AG08395 (cell line): ENCODE measurements around the gene TRIM58.

Experiments used
- DNase-seq: peaks from one replicate; pipeline ENCODE4 v3.0.0; 2012; ENCODE audit warnings: mixed read lengths, low spot score

TRIM58 gene, protein sequence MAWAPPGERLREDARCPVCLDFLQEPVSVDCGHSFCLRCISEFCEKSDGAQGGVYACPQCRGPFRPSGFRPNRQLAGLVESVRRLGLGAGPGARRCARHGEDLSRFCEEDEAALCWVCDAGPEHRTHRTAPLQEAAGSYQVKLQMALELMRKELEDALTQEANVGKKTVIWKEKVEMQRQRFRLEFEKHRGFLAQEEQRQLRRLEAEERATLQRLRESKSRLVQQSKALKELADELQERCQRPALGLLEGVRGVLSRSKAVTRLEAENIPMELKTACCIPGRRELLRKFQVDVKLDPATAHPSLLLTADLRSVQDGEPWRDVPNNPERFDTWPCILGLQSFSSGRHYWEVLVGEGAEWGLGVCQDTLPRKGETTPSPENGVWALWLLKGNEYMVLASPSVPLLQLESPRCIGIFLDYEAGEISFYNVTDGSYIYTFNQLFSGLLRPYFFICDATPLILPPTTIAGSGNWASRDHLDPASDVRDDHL

DNA sequence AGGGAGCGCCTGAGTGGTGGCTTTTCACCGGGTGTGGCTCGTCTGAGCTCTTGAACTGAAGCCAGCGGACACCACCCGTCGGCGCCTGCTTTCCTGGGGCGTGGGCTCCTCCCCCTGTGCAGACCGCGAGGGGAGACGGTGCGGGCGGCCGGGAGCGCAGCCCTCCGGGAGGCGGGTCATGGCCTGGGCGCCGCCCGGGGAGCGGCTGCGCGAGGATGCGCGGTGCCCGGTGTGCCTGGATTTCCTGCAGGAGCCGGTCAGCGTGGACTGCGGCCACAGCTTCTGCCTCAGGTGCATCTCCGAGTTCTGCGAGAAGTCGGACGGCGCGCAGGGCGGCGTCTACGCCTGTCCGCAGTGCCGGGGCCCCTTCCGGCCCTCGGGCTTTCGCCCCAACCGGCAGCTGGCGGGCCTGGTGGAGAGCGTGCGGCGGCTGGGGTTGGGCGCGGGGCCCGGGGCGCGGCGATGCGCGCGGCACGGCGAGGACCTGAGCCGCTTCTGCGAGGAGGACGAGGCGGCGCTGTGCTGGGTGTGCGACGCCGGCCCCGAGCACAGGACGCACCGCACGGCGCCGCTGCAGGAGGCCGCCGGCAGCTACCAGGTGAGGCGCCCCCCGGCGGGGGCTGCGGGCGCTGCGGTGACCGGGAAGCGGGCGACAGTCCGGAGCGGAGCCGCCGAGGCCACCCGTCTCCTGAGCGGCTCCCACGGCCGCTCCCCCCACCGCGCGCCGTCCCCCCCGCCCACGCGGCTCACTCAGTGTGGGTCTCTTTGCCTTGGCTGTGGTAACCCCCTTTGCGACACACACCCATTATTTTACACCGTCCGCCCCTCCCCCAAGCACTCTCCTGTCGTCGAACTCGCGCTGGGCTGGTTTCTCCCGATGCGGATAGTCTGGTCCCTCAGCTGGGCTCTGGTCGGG is at the start of gene TRIM58:
TSS of gene TRIM58 (plus strand) at position 119 of the 916 bp plus-strand sequence. CDS start at position 179, 60 bp downstream.
- DNase-seq: no peak

DNA sequence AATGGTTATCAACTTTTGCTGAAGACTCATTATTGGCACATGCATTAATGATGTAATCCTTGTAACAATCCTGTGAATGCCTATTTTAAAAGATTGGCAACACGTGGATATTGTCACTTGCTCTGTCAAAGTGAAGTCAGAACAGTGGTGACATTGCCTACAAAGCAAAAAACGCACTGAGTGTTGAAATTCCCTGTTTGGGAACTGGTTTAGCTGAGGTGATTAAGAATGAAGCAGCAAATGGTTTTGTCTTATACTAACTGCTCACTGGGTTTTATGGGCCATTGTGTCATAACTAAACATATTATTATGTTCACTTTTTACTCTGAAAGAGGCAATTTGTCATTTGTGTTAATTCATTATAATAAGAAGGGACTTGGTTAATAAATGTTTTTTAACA is 44.4 kb upstream of the TRIM58 start:
- no peak for DNase-seq

DNA sequence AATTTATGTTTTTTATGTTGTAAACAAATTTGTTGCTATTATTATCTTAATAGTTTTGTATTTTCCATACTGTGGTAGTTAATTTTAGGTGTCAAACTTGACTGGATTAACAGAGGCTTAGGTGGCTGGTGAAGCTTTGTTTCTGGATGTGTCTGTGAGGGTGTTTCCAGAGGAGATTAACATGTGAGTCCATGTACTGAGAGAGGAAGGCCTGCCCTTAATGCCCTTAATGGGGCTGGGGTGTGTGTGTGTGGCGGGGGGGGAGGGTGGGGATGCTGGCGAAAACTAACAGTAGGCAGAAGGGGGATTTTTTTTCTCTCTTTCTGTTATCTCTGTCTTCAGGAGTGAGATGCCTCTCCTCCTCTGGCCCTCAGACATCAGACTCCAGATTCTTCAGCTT is 34.9 kb upstream of the TRIM58 start:
- no peak for DNase-seq

DNA sequence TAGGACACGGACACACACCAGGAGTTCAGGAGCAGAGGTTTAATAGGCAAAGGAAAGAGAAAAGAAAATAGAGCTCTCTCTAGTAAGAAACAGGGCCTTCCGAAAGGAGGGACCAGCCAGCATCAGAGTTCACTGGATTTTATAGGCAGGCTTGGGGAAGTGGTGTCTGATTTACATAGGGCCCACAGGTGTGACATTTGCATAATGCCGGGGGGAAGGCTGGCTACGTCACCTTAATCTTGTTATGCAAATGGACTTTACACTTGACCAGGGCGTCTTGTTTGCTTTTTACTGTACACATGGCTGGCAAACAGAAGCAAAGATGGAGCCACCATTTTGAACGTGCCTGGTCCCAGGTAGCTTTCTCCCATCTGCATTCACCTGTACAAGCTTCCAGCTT is 33.0 kb upstream of the TRIM58 start, which contains the start of gene OR14A16:
TSS of gene OR14A16 (minus strand) at position 97 of the 400 bp plus-strand sequence. CDS start 8,390 bp downstream, outside the sequence.
- DNase-seq: no peak

DNA sequence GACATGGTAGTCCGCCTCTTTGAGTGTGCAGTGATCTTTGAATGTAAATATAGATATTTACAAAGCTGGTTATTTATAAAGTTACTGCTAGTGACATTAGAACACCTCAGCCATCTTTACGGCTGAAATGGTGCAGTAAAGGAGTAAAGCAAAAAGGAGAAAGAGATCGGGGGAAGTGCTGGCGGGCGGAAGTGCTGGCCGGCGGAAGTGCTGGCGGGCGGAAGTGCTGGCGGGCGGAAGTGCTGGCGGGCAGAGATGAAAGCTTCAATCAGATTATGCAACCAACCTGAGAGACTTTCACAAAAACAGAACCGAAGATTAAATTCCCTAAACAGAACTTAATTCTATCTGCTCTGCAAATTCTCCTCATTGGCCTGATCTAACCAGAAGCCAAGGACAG is 31.6 kb upstream of the TRIM58 start:
- no peak for DNase-seq

DNA sequence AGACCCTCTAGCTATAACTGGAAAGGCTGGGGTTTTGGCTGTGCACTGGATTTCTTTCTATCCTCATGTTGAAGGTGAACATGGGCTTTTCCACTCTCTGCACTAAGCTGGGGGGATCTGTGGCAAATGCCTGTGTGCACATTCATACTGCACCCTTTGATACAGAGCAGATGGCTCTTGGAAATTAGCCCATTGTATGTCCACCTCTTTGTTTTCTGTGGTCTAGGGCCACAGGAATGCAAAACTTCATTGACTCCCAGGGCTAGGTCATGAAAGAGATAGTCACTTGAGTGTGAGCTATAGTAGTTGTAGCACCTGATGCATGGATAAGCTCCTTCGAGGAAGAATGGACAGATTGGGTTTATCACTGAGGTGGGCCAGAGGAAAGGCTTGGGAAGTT is 27.3 kb upstream of the TRIM58 start:
- no peak for DNase-seq

DNA sequence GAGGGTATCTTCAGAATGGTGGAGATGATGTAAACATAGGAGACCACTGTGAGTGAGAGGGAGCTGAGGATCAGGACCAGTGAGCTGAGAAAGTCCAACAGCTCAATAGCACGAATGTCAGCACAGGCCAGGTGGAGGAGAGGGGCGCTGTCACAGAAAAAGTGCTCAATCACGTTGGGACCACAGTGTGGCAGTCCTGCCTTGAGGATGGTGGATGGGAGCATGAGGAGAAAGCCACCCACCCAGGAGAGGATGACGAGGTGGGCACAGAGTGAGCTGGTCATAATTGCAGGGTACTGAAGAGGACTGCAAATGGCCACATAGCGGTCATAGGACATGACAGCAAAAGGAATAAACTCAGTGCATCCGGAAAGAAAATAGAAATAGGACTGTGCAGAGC is 23.4 kb upstream of the TRIM58 start:
- DNase-seq: no peak

DNA sequence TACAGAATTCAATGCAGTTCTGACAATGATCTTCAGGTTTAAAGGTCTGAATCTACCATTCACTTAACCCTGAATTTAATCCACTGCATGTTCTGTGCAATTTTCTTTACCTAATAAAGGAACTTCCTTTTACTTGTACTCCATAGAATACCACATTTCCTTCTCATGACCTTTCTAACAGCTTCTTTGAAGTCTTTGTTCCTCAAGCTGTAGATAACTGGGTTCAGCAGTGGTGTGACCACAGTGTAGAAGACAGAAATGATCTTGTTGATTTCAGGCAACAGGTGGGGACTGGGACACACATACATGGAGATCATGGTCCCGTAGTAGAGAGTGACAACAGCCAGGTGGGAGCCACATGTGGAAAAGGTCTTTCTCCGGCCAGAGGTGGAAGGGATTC is 16.2 kb upstream of the TRIM58 start:
- no peak for DNase-seq

DNA sequence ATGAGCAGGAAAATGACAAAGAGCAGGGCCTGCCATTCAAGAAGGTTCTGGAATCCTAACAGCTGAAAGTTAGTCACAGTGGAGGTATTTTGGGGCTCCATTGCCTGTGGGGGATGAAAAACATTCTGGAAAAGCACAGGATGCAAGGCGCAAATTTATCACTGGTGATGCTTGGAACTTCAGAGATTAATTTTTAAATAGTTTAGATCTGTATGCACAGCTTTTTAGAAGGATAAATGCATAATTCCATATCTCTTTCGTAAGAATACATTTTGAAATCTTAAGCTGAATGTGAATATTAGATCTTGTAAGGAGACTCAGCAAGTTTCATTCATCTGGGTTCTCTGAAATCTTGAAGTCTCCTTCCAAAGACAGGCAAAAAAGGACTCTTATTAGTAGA is 15.2 kb upstream of the TRIM58 start, which contains the start of gene OR11L1:
TSS of gene OR11L1 (minus strand) at position 101 of the 400 bp plus-strand sequence. CDS start at position 101, 0 bp downstream.
- DNase-seq: no peak

DNA sequence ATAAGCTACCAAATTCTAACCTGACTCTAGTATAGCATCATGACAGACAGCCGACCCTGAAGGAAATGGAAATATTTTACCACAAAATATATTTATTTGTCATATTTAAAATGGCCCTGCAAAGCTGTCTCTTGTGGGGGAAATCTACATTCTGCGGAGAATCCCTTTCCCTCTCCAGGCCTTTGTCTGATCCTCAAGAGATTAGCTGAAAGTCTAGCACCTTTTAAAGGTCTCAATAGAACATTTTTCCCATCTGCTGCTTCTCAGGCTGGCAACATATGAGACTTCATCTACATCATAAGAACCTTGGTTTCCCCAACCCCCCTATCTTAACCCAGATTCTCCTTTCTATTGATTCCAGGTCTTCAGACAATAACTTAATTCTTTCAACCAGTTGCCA is 13.6 kb upstream of the TRIM58 start:
- no peak for DNase-seq

DNA sequence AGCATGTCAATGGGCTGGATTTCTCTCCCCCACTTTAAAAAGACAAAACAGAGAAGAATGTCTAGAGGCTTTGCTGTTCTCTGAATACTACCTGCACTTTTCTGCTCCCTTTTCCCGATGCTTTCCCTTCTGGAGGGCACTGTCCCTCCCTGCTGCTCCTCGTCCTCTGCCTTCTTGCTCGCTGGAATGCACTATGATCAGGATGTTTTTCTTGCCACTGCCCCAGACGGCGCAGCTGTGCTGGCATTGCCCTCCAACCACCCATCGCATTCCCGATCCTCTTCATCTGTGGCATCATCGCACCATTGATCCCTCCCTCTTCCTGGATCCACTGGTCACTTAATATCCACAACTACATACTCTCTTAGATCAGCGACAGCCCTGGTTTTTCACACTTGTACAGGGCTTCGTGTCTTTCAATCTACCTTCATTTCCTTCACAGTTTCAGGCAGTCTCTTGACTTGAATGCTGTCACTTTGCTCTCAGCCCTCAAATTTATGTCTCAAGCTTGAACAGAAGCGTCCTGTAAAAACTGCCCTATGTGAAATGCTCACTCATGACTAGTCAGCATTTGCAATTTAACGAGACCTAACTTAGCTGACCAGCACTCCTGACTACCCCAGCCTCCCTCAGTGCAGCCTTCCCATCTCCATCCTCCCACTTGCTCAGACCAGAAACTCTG is 11.8 kb upstream of the TRIM58 start:
- no peak for DNase-seq

DNA sequence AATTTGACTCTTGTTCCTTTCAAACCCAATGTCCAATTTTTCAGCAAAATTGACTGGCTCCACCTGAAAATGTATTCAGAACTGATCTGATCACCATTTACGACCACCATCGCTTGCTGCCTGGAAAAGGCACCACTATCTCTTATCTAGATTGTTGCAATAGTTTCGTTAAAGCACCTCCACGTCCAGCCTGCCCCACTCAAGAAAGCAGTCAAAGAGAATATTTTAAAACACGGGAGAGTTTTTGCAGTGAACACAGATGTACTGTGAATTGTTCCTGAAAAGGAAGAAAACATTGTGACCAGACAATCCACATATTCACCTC is 11.3 kb upstream of the TRIM58 start:
- no peak for DNase-seq

DNA sequence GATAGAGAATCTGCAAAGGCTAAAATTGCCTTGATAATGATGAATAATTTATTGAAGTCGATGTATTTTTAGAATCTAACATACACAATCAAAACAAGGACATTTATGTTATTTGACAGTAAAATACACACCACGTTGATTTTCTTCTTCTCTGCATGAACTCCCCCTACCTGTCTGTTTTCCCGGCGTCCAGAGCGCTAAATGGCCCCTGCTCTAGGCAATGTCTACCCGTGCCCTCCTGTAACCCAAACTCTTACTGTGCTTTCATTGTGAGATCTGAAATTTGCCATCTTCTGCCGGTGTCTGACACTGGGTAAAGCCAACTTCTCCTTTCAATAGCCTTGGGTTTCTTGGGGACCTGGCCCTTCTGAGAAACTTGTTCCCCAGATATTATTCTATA is 8.6 kb upstream of the TRIM58 start:
- no peak for DNase-seq

DNA sequence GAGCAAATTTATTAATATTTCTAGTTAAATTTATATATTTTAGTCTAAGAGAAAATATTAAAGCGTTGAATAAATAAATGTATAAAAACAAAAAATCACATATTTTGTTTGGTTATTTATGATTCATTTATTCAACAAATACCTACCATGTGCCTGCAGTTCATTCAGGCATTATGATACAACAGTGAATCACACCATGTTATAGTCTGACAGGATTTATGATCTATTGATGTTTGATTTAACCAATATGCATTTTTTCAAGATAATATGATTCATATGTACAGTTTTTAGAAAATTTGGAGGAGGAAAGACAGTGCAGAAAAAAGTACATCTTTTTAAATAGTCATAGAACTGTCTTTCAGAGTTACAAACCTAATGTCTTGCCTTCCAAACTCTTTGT is 7.4 kb upstream of the TRIM58 start:
- no peak for DNase-seq

DNA sequence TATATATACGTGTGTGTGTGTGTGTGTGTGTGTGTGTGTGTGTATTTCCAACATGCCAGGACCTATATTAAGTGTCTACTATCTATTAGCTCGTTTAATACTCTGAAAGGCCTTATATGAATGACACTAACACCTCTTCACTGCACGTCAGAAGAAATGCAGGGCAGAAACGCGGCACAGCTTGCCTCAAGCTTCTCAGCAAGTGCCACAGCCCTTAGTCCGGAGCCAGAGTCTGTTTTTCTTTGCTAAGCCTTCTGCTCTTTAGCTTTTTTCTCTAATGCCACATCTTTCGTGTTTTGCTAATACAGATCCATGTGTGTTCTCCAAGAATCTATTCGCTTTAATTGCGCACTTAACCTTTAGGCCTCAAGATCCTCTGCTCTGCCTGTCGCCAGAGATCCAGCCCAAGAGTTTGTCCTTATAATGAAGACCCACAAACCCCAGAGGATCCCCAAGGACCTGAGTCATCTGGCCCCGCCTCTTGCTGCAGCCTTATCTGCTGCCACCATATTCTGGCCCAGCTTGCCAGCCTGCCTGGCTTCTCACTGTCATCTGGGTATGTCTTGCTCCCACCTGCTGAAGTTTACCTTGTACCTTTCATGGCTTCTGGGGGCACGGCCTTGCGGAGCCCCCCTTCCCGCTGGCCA is 2.0 kb upstream of the TRIM58 start:
- DNase-seq: no peak

DNA sequence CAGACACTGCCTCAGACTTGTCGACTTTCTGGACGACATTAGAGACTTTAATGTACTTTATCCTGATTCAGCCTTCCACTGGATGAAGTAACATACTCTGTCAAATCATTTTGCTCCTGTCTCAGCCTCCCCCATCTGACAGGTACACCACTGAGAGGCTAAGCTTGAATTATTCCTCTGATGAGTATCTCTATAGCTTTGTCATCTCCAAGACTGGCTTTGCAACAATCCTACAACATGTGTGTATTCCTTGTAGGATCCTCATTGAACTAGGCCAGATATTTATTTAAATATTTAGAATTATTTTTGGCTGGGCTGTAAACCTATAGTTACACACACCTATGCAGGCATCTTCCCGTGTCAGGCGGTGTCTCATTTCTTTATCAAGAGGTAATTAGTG is 1.1 kb upstream of the TRIM58 start:
- DNase-seq: no peak

DNA sequence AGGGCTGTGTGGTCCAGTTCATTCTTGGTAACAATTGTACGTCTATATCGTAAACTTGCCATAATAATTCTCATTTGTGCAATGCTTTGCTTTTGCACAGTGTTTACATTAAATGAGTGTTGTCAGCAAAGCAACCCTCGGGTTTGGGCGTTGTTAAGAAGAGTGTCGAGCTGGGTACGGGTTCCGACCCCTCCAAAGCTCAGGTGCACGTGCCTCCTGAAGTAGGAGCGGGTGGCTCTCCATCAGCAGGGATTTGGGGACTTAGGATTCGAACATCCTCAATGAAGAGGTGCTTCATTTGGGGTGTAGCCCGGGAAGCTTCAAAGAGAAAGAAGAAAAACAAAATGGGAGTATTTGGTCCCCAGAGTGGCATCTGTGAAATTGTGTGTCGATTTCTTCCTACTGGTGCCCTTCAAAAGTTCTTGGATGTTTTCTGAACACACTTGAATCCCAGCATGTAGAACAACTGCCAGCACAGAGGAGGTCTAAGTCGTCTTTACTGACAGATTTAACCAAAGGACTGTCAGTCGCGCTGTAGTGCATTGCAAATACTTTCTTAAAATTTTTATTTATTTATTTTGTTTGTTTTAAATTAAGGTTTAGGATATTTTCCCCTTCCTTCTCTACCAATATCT is 1.1 kb downstream of the TRIM58 start:
- no peak for DNase-seq

DNA sequence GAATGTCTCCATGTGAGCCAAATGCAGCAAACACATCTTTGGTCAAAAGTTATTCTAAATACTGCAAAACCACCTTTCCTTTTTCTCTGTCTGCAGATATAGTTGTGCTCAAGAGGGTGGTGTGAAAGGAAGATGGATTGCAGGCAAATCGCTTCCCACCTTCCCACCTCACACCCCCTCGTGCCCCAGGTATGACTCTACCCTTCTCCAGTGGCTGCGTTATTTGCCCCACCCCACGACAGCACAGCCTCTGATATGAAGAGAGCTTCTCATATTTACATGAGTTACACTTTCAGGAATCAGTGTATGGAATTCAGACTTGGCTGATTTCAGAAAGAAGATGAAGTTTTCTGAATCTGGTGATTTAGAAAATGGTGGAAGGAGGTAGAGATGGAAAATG is 5.8 kb downstream of the TRIM58 start:
- no peak for DNase-seq

DNA sequence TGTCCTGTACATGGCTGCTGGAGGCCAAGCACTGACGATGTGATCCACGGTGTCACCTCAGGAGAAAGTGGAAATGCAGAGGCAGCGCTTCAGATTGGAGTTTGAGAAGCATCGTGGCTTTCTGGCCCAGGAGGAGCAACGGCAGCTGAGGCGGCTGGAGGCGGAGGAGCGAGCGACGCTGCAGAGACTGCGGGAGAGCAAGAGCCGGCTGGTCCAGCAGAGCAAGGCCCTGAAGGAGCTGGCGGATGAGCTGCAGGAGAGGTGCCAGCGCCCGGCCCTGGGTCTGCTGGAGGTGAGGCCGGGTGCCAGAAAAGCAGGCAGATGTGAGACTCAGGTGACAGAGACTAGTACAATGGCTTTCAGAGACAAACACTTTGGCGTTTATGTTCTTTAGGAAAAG is 7.7 kb downstream of the TRIM58 start:
- DNase-seq: no peak

DNA sequence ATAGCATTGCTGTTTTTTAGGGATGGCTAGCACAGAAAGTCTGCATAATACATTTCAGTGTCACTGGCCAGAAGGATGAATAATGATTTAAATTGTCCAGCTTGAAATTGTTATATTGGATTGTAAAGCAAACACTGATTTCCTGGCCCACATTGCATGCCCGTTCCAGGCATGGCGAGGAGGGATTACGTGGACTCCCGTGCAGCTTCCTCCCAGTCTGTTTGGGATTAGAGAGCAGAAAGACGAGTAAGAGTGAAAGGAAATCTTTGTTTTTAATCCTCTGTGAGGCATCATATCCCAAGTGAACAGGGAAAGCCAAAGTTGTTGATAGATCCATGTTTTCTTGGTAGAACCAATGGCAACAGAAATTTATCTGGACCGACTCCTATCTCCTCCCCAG is 8.4 kb downstream of the TRIM58 start:
- DNase-seq: no peak

DNA sequence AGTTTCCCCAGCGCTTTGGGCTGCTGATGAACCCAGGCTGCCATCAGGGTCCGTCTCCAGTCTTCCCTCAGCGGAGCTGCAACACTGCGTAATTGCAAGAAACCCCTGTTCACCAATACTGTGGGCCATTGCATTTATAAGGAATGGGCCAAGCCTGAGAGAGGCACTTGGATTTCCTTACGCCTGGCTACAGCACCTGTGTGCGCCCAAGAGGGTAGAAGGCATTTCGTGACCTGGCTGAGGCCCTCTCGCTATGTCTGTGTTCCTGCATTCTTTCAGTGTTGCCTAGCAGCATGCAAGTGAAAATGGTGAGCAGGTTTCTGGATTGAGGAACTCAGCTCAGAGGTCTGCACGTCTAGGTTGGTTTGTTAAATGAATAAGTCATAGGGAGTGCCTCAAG is 26.4 kb downstream of the TRIM58 start:
- DNase-seq: no peak
